Epithelial cell of alveolus of lung (primary cell): Measurements from ENCODE around the gene ACRV1. TPM values are rescaled to one million over a fixed set of nuclear protein-coding genes. Genes with fewer than 3 reads are reported as not detected.

Experiments used
- total RNA-seq: library from RNA; depleted of rRNA; stranded (reverse); fragments of >200 nt; gene quantifications from 2 replicates; pipeline ENCODE4 v1.2.1, GENCODE V29; 2015

ACRV1 gene, protein sequence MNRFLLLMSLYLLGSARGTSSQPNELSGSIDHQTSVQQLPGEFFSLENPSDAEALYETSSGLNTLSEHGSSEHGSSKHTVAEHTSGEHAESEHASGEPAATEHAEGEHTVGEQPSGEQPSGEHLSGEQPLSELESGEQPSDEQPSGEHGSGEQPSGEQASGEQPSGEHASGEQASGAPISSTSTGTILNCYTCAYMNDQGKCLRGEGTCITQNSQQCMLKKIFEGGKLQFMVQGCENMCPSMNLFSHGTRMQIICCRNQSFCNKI
- total RNA-seq = not detected in 2 replicates

DNA sequence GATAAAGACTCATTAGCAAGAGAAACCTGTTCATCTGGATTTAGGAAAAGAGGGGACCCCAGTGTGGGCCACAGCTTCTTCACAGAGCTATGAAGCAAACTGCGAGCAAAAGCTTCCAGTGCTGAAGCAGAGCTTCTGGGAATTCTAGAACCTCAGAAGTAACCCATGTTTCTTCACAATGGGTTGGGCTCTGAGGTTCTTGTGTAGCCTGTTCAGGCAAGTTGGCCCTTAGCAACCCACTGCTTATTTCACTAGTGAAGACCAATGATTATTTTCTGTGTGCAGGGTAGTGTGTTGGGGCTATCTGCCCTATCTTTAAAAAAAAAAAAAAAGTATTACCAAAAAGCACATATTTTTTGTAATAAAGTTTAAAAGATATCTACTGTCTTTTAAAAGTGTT, at the start of gene ACRV1:
ACRV1 (minus strand) TSS at position 101 of the 400 bp plus-strand sequence; CDS start at position 34, 67 bp downstream.

DNA sequence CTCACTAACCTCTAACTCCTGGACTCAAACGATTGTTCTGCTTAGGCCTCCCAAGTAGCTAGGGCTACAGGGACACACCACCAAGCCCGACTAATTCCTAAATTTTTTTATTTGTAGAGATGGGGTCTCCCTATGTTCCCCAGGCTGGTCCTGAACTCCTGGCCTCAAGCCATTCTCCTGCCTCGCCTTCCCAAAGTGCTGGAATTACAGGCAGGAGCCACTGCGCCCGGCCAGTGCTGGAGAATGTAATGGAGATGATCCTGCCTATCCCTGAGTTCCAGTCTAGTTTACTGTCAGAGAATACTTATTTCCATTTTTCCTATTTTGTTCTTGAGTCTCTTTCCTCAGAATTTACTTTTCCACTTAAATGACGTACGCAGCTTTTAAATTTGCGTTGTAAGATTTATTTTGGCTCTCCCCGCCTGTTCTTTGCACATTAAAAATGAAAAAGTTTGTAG, 55.9 kb downstream of the ACRV1 start, which contains the start of gene CHEK1:
CHEK1 (plus strand) TSS at position 408 of the 458 bp plus-strand sequence. CDS start 1,606 bp downstream, outside the sequence.

Other genes starting within 250 kb of the ACRV1 start
- 60.4 and 92.2 TPM in 2 replicates for gene FEZ1, start 184.6 kb downstream of the ACRV1 start, total RNA-seq
- gene EI24, start 111.4 kb downstream of the ACRV1 start, total RNA-seq = 93.3 and 107 TPM in 2 replicates
- 78.6 and 248 TPM in 2 replicates for gene STT3A, start 88.0 kb downstream of the ACRV1 start, total RNA-seq
- gene CHEK1, start 55.7 kb downstream of the ACRV1 start, total RNA-seq = 18.8 and 26.2 TPM in 2 replicates
- gene PATE1, start 65.4 kb upstream of the ACRV1 start, total RNA-seq = not detected in 2 replicates
- gene PATE2, start 98.0 kb upstream of the ACRV1 start, total RNA-seq = not detected in 2 replicates
- not detected in 2 replicates for gene PATE3, start 107.3 kb upstream of the ACRV1 start, total RNA-seq
- not detected in 2 replicates for gene PATE4, start 152.5 kb upstream of the ACRV1 start, total RNA-seq
- 4.4 and 8.3 TPM in 2 replicates for gene HYLS1, start 206.8 kb upstream of the ACRV1 start, total RNA-seq
- 8.1 and 22.2 TPM in 2 replicates for gene PUS3, start 222.4 kb upstream of the ACRV1 start, total RNA-seq
- gene DDX25, start 223.7 kb upstream of the ACRV1 start, total RNA-seq = not detected in 2 replicates